ENCODE results near the gene NEURL1.
A peak's percentile ranks its signal among the peaks of the same experiment; 100 is the strongest.
"Not testable (repeated sequence)": the region's sequence is repeated elsewhere in the genome, so short reads cannot be mapped to it uniquely, and the experiment has no call there.

Gene NEURL1

GRCh38 chr10:103522006-103522405 is 28.5 kb downstream of the NEURL1 start:
- DNase-seq, result not testable (repeated sequence)

GRCh38 chr10:103523683-103524082 is 30.2 kb downstream of the NEURL1 start:
- no peak for DNase-seq

GRCh38 chr10:103525901-103526300 is 32.4 kb downstream of the NEURL1 start:
- no peak for DNase-seq

GRCh38 chr10:103527476-103527875 is 34.0 kb downstream of the NEURL1 start:
- DNase-seq, result not testable (repeated sequence)

GRCh38 chr10:103528549-103528948 is 35.0 kb downstream of the NEURL1 start:
- no peak for DNase-seq

GRCh38 chr10:103529539-103529938 is 36.0 kb downstream of the NEURL1 start:
- DNase-seq, result no peak

- no peak for DNase-seq
Observed at GRCh38 chr10:103533827-103534226, 40.3 kb downstream of the NEURL1 start.

- DNase-seq, result no peak
Observed at GRCh38 chr10:103534621-103535498, 41.4 kb downstream of the NEURL1 start.

GRCh38 chr10:103535595-103535994 is 42.1 kb downstream of the NEURL1 start:
- DNase-seq, result no peak

GRCh38 chr10:103539751-103540150 is 46.2 kb downstream of the NEURL1 start:
- no peak for DNase-seq

- DNase-seq, result no peak
Observed at GRCh38 chr10:103540722-103541121, 47.2 kb downstream of the NEURL1 start.

GRCh38 chr10:103541616-103542015 is 48.1 kb downstream of the NEURL1 start:
- DNase-seq, result no peak

GRCh38 chr10:103542764-103543616 is 49.5 kb downstream of the NEURL1 start:
- DNase-seq, result peak; percentile 58

- no peak for DNase-seq
Observed at GRCh38 chr10:103543617-103544525, 50.4 kb downstream of the NEURL1 start.

- no peak for DNase-seq
Observed at GRCh38 chr10:103544657-103545310, 51.3 kb downstream of the NEURL1 start.

- DNase-seq, result no peak
Observed at GRCh38 chr10:103545366-103545765, 51.9 kb downstream of the NEURL1 start.

- no peak for DNase-seq
Observed at GRCh38 chr10:103545771-103546281, 52.3 kb downstream of the NEURL1 start.

- no peak for DNase-seq
Observed at GRCh38 chr10:103546401-103546800, 52.9 kb downstream of the NEURL1 start.

- DNase-seq, result no peak
Observed at GRCh38 chr10:103547391-103547946, 54.0 kb downstream of the NEURL1 start.

GRCh38 chr10:103548006-103548405 is 54.5 kb downstream of the NEURL1 start:
- no peak for DNase-seq

- DNase-seq, result no peak
Observed at GRCh38 chr10:103548581-103549348, 55.3 kb downstream of the NEURL1 start.
